Erythroblast (primary cell): Measurements from ENCODE around the gene OR51A2.

Experiments
- GATA1 ChIP-seq: IDR thresholded peaks from 2 replicates; pipeline ENCODE4 v1.6.1; 2011; ENCODE audit warnings: low read depth, mild to moderate bottlenecking, control low read depth, low read length, moderate library complexity
- POLR2A ChIP-seq: IDR thresholded peaks from 2 replicates; pipeline ENCODE4 v1.6.1; 2011; ENCODE audit warnings: mild to moderate bottlenecking, low read length

DNA sequence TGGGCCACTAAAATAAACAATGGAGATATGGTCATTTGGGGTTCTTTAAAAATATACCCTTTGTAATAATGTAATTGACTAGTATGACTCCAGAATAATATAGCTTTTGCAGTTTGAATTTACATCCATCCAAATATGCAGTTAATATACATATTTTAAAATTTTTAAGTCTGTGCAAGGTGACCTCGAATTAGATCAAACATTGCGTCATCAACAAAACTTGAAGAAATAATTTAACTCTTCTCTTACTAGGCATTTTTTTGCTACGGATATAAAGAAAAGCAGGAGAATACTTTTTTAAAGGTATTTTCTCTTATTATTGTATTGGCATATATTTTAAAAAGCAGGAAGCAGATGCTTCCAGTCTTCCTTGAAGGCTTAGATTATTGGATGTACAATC lies 18.8 kb downstream of the OR51A2 start:
- TF ChIP-seq POLR2A (no peak), GATA1 (no peak)
